Measurements from ENCODE around the gene BPIFB4. TPM values are rescaled to one million over a fixed set of nuclear protein-coding genes. Genes with fewer than 3 reads are reported as not detected.

The BPIFB4 gene
- total RNA-seq, 3 donors from 2014 or later: not detected

GRCh38 chr20:33108661-33109060, 29.2 kb downstream of the BPIFB4 start:
- Histone ChIP-seq H3K9me3 (no peaks in the 10 kb centered on the region), H3K27ac (no peak overlapping the region), H3K27me3 (no peaks in the 10 kb centered on the region), H3K4me3 (no peak overlapping the region), H3K36me3 (no peaks in the 10 kb centered on the region), H3K4me1 (no peaks in the 10 kb centered on the region)
- TF ChIP-seq POLR2AphosphoS5 (IDR thresholded peaks at IDR 0.05) (no peak), POLR2A (IDR thresholded peaks at IDR 0.05) (no peak), CTCF (IDR thresholded peaks at IDR 0.05) (no peak)
- intact Hi-C loops (cut with DNase I; ENCODE audit: low total_unique reads): no loop called here
- no peak for DNase-seq (ENCODE audit: low spot score in 2 of 2)

- no peaks in the 10 kb centered on the region for H3K9me3 ChIP-seq
- intact Hi-C loops (cut with DNase I; ENCODE audit: low total_unique reads): loop anchor here (10.0 kb wide), 1 partner anchor 335 kb away; no protein-coding TSS in a partner anchor
- TF ChIP-seq POLR2AphosphoS5 (IDR thresholded peaks at IDR 0.05): no peak
- TF ChIP-seq CTCF (IDR thresholded peaks at IDR 0.05): no peak
- TF ChIP-seq POLR2A (IDR thresholded peaks at IDR 0.05): no peak
- H3K4me1 ChIP-seq: no peaks in the 10 kb centered on the region
- H3K36me3 ChIP-seq: no peaks in the 10 kb centered on the region
- no peaks in the 10 kb centered on the region for H3K27me3 ChIP-seq
- H3K27ac ChIP-seq: no peak overlapping the region
- no peak for DNase-seq (ENCODE audit: low spot score in 2 of 2)
- no peak overlapping the region for H3K4me3 ChIP-seq
These were observed 30.8 kb downstream of the BPIFB4 start for GRCh38 chr20:33110147-33110825.

GRCh38 chr20:33111306-33111705, 31.9 kb downstream of the BPIFB4 start:
- H3K9me3 ChIP-seq: no peaks in the 10 kb centered on the region
- no peak for TF ChIP-seq POLR2AphosphoS5 (IDR thresholded peaks at IDR 0.05)
- TF ChIP-seq CTCF (IDR thresholded peaks at IDR 0.05): no peak
- TF ChIP-seq POLR2A (IDR thresholded peaks at IDR 0.05): no peak

GRCh38 chr20:33112547-33113386, 33.3 kb downstream of the BPIFB4 start:
- Histone ChIP-seq H3K4me1 (no peaks in the 10 kb centered on the region), H3K9me3 (no peaks in the 10 kb centered on the region), H3K27ac (no peak overlapping the region), H3K36me3 (no peaks in the 10 kb centered on the region), H3K27me3 (no peaks in the 10 kb centered on the region), H3K4me3 (no peak overlapping the region)
- intact Hi-C loops (cut with DNase I; ENCODE audit: low total_unique reads): loop anchor here (10.0 kb wide), 1 partner anchor 338 kb away; no protein-coding TSS in a partner anchor
- DNase-seq (ENCODE audit: low spot score in 2 of 2): no peak
- no peak for TF ChIP-seq CTCF (IDR thresholded peaks at IDR 0.05)
- no peak for TF ChIP-seq POLR2A (IDR thresholded peaks at IDR 0.05)
- no peak for TF ChIP-seq POLR2AphosphoS5 (IDR thresholded peaks at IDR 0.05)

More at GRCh38 chr20:33111306-33111705, 31.9 kb downstream of the BPIFB4 start:
- H3K27ac ChIP-seq: no peak overlapping the region
- H3K36me3 ChIP-seq: no peaks in the 10 kb centered on the region
- no peak for DNase-seq (ENCODE audit: low spot score in 2 of 2)
- no peaks in the 10 kb centered on the region for H3K27me3 ChIP-seq
- no peaks in the 10 kb centered on the region for H3K4me1 ChIP-seq
- H3K4me3 ChIP-seq: no peak overlapping the region
- intact Hi-C loops (cut with DNase I; ENCODE audit: low total_unique reads): loop anchor here (10.0 kb wide), 1 partner anchor 337 kb away; no protein-coding TSS in a partner anchor
